ENCODE results near the gene WEE1.

- TF ChIP-seq CTCF (conservative IDR thresholded peaks at IDR 0.05; ENCODE audit: low read depth in 2 of 2) (no peak), POLR2AphosphoS5 (IDR thresholded peaks at IDR 0.05; ENCODE audit: low read depth) (no peak), EZH2 (IDR thresholded peaks at IDR 0.05; ENCODE audit: low read depth, unreplicated experiment) (no peak), EZH2phosphoT487 (IDR thresholded peaks at IDR 0.05; ENCODE audit: unreplicated experiment) (no peak), JUNB (IDR thresholded peaks at IDR 0.05; ENCODE audit: unreplicated experiment) (no peak), ZNF331 (CRISPR knock-in tag; IDR thresholded peaks at IDR 0.05; ENCODE audit: low read depth) (no peak), CREB1 (CRISPR knock-in tag; IDR thresholded peaks at IDR 0.05; ENCODE audit: low read depth) (no peak), STAT1 (IDR thresholded peaks at IDR 0.05; ENCODE audit: unreplicated experiment) (no peak)
- TF ChIP-seq, protein P1, sequence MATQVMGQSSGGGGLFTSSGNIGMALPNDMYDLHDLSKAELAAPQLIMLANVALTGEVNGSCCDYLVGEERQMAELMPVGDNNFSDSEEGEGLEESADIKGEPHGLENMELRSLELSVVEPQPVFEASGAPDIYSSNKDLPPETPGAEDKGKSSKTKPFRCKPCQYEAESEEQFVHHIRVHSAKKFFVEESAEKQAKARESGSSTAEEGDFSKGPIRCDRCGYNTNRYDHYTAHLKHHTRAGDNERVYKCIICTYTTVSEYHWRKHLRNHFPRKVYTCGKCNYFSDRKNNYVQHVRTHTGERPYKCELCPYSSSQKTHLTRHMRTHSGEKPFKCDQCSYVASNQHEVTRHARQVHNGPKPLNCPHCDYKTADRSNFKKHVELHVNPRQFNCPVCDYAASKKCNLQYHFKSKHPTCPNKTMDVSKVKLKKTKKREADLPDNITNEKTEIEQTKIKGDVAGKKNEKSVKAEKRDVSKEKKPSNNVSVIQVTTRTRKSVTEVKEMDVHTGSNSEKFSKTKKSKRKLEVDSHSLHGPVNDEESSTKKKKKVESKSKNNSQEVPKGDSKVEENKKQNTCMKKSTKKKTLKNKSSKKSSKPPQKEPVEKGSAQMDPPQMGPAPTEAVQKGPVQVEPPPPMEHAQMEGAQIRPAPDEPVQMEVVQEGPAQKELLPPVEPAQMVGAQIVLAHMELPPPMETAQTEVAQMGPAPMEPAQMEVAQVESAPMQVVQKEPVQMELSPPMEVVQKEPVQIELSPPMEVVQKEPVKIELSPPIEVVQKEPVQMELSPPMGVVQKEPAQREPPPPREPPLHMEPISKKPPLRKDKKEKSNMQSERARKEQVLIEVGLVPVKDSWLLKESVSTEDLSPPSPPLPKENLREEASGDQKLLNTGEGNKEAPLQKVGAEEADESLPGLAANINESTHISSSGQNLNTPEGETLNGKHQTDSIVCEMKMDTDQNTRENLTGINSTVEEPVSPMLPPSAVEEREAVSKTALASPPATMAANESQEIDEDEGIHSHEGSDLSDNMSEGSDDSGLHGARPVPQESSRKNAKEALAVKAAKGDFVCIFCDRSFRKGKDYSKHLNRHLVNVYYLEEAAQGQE (IDR thresholded peaks at IDR 0.05; ENCODE audit: unreplicated experiment), result no peak
- TF ChIP-seq, protein P2, sequence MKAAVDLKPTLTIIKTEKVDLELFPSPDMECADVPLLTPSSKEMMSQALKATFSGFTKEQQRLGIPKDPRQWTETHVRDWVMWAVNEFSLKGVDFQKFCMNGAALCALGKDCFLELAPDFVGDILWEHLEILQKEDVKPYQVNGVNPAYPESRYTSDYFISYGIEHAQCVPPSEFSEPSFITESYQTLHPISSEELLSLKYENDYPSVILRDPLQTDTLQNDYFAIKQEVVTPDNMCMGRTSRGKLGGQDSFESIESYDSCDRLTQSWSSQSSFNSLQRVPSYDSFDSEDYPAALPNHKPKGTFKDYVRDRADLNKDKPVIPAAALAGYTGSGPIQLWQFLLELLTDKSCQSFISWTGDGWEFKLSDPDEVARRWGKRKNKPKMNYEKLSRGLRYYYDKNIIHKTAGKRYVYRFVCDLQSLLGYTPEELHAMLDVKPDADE (IDR thresholded peaks at IDR 0.05), result no peak
Observed at GRCh38 chr11:9529334-9529650, 44.2 kb upstream of the WEE1 start.
